K562 (cell line): ENCODE measurements around the gene RNF121. TPM values are rescaled to one million over a fixed set of nuclear protein-coding genes. Genes with fewer than 3 reads are reported as not detected.
A peak's percentile ranks its signal among the peaks of the same experiment; 100 is the strongest.

Experiments used
- DNMT1 ChIP-seq: fragments of 450-650 bp; IDR thresholded peaks from 2 replicates; pipeline ENCODE4 v1.6.1; 2016; ENCODE audit warnings: antibody characterized with exemption, mild to moderate bottlenecking
- L3MBTL2 ChIP-seq: fragments of 450-650 bp; IDR thresholded peaks from 2 replicates; pipeline ENCODE4 v1.6.1; 2016; ENCODE audit warnings: mild to moderate bottlenecking, moderate library complexity
- MAFK ChIP-seq: IDR thresholded peaks from 2 replicates; pipeline ENCODE4 v1.6.1; 2011; ENCODE audit warnings: low read length, improper control_type of control experiment
- MCM3 ChIP-seq: fragments of 450-650 bp; IDR thresholded peaks from 2 replicates; pipeline ENCODE4 v1.6.1; 2016
- SETDB1 ChIP-seq: IDR thresholded peaks from one replicate; pipeline ENCODE4 v1.6.1; 2012; ENCODE audit warnings: low read length, control low read depth, inconsistent platforms
- SLC30A9 ChIP-seq: fragments of 250-450 bp; sonication (Bioruptor Pico); IDR thresholded peaks from 2 replicates; pipeline ENCODE4 v1.8.0; 2022; ENCODE audit warnings: mild to moderate bottlenecking, moderate library complexity
- polyA plus RNA-seq, 8 experiments: library from polyadenylated mRNA; depleted of rRNA in 4 of 8; stranded (reverse) in 5 of 8; unstranded in 3 of 8; fragments of >200 nt; fragmentation: Nextera tagmentation in 2 of 8; fragmentation: Illumina TruSeq in 1 of 8; extraction: Ambion mirVana in 2 of 8; extraction: Trizol in 1 of 8; gene quantifications; 2 replicates each; pipeline versions ENCODE4 v1.2.1 to v1.2.3, GENCODE V29; 2011 to 2014; ENCODE audit warnings: inconsistent platforms in 1 of 8, missing spikeins in 1 of 8
- total RNA-seq, 7 experiments: library from RNA; depleted of rRNA in 6 of 7; stranded (reverse); fragments of >200 nt in 6 of 7; fragmentation: Illumina TruSeq in 2 of 7; extraction: Trizol in 2 of 7; gene quantifications; 2 replicates each; pipeline versions ENCODE4 v1.2.1 to v1.2.3, GENCODE V29; 2011 to 2021; ENCODE audit warnings: low replicate concordance in 1 of 7
- TF ChIP-seq, protein P1 (sequence below): fragments of 250-450 bp; sonication (Bioruptor Pico); IDR thresholded peaks from 2 replicates; pipeline ENCODE4 v1.8.0; 2021; ENCODE audit warnings: borderline replicate concordance, mild to moderate bottlenecking, moderate library complexity; ENCODE audit not compliant: poor library complexity, severe bottlenecking
- TF ChIP-seq, protein P2 (sequence below), 2 experiments: fragments of 450-650 bp in 1 of 2; sonication (generic) in 1 of 2; formaldehyde crosslinking in 1 of 2; IDR thresholded peaks; 2 replicates each; pipeline versions ENCODE4 v1.7.1 to v1.9.0; 2016 to 2022; ENCODE audit warnings: inconsistent platforms in 1 of 2, mild to moderate bottlenecking in 1 of 2, missing genetic modification reagents in 1 of 2
- TF ChIP-seq, protein P3 (sequence below), 2 experiments: IDR thresholded peaks; 2 replicates each; pipeline ENCODE4 v1.6.1; 2011; ENCODE audit warnings: borderline replicate concordance in 1 of 2, control low read depth in 1 of 2, low read depth in 1 of 2, low read length in 1 of 2, mild to moderate bottlenecking in 1 of 2, mixed read lengths in 1 of 2, moderate library complexity in 1 of 2; ENCODE audit not compliant: insufficient read depth in 1 of 2, insufficient read length in 1 of 2, poor library complexity in 1 of 2, severe bottlenecking in 1 of 2; ENCODE audit errors: extremely low read depth in 1 of 2
- TF ChIP-seq, protein P4 (sequence below): fragments of 450-650 bp; formaldehyde crosslinking; IDR thresholded peaks from 2 replicates; pipeline ENCODE4 v1.4.0; 2022; ENCODE audit warnings: mild to moderate bottlenecking, moderate library complexity
- TF ChIP-seq, protein P5 (sequence below): sonication (generic); formaldehyde crosslinking; IDR thresholded peaks from 2 replicates; pipeline ENCODE4 v1.8.0; 2022; ENCODE audit warnings: mild to moderate bottlenecking, missing genetic modification reagents

RNF121 gene
- total and polyA plus RNA-seq, 9 of the 15 experiments (the other 6 are each of a cell fraction or from before 2014, with no cell fraction given) = 8.0 to 63.4 (median 20.5) TPM

DNA sequence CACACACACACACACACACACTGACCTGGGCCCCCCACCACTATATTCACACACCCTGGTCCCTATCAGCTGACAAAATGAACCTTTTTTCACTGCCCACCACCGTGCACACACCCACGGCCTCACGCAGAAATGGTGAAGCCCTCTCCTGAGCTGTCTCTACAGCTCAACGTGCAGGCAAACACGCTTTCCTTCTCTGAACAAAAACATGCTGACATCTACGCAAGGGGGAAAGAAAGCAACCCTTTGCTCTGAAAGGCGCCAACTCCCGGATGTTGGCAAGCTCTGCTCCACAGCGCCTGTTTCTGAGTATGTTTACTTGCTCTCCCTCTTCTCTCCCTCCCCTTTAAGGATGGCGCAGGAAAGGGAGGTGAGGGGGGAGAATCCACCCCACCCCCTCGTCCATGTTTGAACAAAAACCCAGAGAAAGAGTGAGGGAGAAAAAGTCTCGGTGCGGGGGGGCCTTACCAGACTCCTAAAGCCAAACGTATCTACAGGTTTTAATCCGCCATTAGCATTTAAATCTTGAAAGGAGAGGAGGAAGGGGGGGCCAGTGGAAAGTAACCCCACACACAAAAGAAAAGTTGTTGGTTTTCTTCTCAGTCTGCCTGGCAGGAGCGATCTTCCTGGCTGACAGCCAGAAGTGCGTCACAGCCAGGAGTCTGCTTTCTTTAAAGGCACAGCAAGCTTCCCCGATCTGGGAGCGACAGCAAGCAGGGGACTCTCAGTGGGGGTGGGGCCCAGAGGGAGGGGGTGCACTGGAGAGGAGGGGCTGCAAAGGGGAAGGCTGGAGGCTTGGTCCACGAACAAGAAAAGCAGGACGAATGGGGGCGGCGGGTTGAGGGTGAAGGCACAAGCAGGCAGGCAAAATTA, 111.9 kb downstream of the RNF121 start (continued):
- TF ChIP-seq, protein P1, sequence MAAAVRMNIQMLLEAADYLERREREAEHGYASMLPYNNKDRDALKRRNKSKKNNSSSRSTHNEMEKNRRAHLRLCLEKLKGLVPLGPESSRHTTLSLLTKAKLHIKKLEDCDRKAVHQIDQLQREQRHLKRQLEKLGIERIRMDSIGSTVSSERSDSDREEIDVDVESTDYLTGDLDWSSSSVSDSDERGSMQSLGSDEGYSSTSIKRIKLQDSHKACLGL = no peak
- TF ChIP-seq, protein P2, sequence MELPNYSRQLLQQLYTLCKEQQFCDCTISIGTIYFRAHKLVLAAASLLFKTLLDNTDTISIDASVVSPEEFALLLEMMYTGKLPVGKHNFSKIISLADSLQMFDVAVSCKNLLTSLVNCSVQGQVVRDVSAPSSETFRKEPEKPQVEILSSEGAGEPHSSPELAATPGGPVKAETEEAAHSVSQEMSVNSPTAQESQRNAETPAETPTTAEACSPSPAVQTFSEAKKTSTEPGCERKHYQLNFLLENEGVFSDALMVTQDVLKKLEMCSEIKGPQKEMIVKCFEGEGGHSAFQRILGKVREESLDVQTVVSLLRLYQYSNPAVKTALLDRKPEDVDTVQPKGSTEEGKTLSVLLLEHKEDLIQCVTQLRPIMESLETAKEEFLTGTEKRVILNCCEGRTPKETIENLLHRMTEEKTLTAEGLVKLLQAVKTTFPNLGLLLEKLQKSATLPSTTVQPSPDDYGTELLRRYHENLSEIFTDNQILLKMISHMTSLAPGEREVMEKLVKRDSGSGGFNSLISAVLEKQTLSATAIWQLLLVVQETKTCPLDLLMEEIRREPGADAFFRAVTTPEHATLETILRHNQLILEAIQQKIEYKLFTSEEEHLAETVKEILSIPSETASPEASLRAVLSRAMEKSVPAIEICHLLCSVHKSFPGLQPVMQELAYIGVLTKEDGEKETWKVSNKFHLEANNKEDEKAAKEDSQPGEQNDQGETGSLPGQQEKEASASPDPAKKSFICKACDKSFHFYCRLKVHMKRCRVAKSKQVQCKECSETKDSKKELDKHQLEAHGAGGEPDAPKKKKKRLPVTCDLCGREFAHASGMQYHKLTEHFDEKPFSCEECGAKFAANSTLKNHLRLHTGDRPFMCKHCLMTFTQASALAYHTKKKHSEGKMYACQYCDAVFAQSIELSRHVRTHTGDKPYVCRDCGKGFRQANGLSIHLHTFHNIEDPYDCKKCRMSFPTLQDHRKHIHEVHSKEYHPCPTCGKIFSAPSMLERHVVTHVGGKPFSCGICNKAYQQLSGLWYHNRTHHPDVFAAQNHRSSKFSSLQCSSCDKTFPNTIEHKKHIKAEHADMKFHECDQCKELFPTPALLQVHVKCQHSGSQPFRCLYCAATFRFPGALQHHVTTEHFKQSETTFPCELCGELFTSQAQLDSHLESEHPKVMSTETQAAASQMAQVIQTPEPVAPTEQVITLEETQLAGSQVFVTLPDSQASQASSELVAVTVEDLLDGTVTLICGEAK (IDR thresholded peaks at IDR 0.05) = 0 out of 2 replicates have a peak, but pooled peaks have one; percentile 23
- TF ChIP-seq, protein P2 (CRISPR knock-in tag; IDR thresholded peaks at IDR 0.05) = no peak
- TF ChIP-seq, protein P3, sequence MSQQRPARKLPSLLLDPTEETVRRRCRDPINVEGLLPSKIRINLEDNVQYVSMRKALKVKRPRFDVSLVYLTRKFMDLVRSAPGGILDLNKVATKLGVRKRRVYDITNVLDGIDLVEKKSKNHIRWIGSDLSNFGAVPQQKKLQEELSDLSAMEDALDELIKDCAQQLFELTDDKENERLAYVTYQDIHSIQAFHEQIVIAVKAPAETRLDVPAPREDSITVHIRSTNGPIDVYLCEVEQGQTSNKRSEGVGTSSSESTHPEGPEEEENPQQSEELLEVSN (IDR thresholded peaks at IDR 0.05; ENCODE audit: borderline replicate concordance in 1 of 2, extremely low read depth in 1 of 2, insufficient read depth in 1 of 2, insufficient read length in 1 of 2, low read depth in 1 of 2, low read length in 1 of 2, poor library complexity in 1 of 2, severe bottlenecking in 1 of 2) = no peak
- no peak for TF ChIP-seq SLC30A9 (CRISPR knock-in tag)
- TF ChIP-seq SETDB1 = no peak
- no peak for TF ChIP-seq MCM3
- TF ChIP-seq, protein P4, sequence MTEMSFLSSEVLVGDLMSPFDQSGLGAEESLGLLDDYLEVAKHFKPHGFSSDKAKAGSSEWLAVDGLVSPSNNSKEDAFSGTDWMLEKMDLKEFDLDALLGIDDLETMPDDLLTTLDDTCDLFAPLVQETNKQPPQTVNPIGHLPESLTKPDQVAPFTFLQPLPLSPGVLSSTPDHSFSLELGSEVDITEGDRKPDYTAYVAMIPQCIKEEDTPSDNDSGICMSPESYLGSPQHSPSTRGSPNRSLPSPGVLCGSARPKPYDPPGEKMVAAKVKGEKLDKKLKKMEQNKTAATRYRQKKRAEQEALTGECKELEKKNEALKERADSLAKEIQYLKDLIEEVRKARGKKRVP (CRISPR knock-in tag) = no peak
- TF ChIP-seq MAFK = no peak
- TF ChIP-seq L3MBTL2 = peak; percentile 29; the same call in 1 of the 2 replicates
- TF ChIP-seq DNMT1 = no peak
- TF ChIP-seq, protein P5, sequence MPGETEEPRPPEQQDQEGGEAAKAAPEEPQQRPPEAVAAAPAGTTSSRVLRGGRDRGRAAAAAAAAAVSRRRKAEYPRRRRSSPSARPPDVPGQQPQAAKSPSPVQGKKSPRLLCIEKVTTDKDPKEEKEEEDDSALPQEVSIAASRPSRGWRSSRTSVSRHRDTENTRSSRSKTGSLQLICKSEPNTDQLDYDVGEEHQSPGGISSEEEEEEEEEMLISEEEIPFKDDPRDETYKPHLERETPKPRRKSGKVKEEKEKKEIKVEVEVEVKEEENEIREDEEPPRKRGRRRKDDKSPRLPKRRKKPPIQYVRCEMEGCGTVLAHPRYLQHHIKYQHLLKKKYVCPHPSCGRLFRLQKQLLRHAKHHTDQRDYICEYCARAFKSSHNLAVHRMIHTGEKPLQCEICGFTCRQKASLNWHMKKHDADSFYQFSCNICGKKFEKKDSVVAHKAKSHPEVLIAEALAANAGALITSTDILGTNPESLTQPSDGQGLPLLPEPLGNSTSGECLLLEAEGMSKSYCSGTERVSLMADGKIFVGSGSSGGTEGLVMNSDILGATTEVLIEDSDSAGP = peak; percentile 91
